Type B pancreatic cell (in vitro differentiated cells): Measurements from ENCODE around the gene SPON1. TPM values are rescaled to one million over a fixed set of nuclear protein-coding genes. Genes with fewer than 3 reads are reported as not detected.

Experiments
- DNase-seq: peaks from one replicate; pipeline ENCODE4 v3.0.0; 2021; ENCODE audit warnings: mixed read lengths; ENCODE audit not compliant: unreplicated experiment; ENCODE audit errors: extremely low spot score
- H3K27ac Mint-ChIP-seq: 2 replicates; pipeline ENCODE4 v1.8.0; 2021; ENCODE audit warnings: mild to moderate bottlenecking, mixed read lengths
- H3K27me3 Mint-ChIP-seq: 2 replicates; pipeline ENCODE4 v1.8.0; 2021; ENCODE audit warnings: mixed read lengths
- H3K36me3 Mint-ChIP-seq: 2 replicates; pipeline ENCODE4 v1.8.0; 2021; ENCODE audit warnings: mixed read lengths
- H3K4me1 Mint-ChIP-seq: one replicate; pipeline ENCODE4 v1.8.0; 2021; ENCODE audit warnings: mixed read lengths; ENCODE audit not compliant: unreplicated experiment
- H3K4me3 Mint-ChIP-seq: 2 replicates; pipeline ENCODE4 v1.8.0; 2021; ENCODE audit warnings: mild to moderate bottlenecking, mixed read lengths
- H3K9me3 Mint-ChIP-seq: 2 replicates; pipeline ENCODE4 v1.8.0; 2021; ENCODE audit warnings: mixed read lengths
- total RNA-seq: library from RNA; stranded (reverse); gene quantifications from 2 replicates; pipeline ENCODE4 v1.2.1, GENCODE V29; 2021; ENCODE audit warnings: low replicate concordance
- TF ChIP-seq, protein P1 (sequence below): fragments of 200-600 bp; sonication (generic); conservative IDR thresholded peaks from 2 replicates; pipeline ENCODE4 v1.5.0; 2021; ENCODE audit warnings: antibody characterized with exemption, mild to moderate bottlenecking

SPON1 gene
- total RNA-seq, 1 donor from 2014 or later: 31.7 TPM

DNA sequence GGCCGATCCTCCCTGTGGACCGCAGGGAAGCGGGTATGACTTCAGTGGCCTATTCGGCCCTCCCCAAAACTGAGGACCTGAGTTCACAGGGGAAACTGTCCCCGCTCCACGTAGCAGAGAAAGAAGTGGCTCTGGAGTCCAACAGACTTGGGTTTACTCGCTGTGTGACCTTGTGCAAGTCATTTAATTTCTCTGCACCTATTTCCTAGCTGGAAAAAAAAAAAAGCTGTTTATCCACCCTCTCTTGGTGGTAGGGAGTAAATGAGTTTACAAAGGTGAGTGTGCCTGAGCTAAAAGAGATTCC lies 2.2 kb downstream of the SPON1 start:
- Mint-ChIP-seq H3K4me3 (peak overlapping the region; percentile 77), H3K36me3 (no peaks in the 10 kb centered on the region), H3K9me3 (no peaks in the 10 kb centered on the region), H3K27ac (no peak overlapping the region), H3K27me3 (peaks cover 91% of the 10 kb centered on the region), H3K4me1 (peaks cover 7% of the 10 kb centered on the region)
- TF ChIP-seq, protein P1, sequence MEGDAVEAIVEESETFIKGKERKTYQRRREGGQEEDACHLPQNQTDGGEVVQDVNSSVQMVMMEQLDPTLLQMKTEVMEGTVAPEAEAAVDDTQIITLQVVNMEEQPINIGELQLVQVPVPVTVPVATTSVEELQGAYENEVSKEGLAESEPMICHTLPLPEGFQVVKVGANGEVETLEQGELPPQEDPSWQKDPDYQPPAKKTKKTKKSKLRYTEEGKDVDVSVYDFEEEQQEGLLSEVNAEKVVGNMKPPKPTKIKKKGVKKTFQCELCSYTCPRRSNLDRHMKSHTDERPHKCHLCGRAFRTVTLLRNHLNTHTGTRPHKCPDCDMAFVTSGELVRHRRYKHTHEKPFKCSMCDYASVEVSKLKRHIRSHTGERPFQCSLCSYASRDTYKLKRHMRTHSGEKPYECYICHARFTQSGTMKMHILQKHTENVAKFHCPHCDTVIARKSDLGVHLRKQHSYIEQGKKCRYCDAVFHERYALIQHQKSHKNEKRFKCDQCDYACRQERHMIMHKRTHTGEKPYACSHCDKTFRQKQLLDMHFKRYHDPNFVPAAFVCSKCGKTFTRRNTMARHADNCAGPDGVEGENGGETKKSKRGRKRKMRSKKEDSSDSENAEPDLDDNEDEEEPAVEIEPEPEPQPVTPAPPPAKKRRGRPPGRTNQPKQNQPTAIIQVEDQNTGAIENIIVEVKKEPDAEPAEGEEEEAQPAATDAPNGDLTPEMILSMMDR: no peak
- DNase-seq: no peak

DNA sequence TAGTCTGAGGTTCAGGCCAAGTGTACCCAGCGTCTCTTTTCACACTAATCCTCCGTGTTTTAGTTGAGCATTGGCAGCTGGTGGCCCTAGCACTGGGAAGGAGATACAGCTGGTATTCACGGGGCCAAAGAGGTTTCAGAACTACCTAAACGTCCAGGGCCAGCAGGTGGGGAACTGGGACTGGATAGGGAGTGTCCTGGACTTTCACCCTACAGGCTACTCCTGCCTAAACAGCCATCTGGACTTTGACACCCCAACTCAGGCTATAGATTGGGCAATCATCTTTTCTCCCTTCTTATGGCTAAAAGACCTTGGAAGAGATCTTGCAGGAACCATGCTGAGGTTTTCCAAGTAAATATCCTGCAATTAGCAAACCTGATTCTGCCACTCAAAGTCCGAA lies 2.8 kb downstream of the SPON1 start:
- no peak for DNase-seq
- H3K27ac Mint-ChIP-seq: peak overlapping the region; percentile 45
- no peaks in the 10 kb centered on the region for H3K36me3 Mint-ChIP-seq
- peaks cover 7% of the 10 kb centered on the region for H3K4me1 Mint-ChIP-seq
- H3K4me3 Mint-ChIP-seq: peak overlapping the region; percentile 77
- no peaks in the 10 kb centered on the region for H3K9me3 Mint-ChIP-seq
- peaks cover 89% of the 10 kb centered on the region for H3K27me3 Mint-ChIP-seq
- TF ChIP-seq, protein P1: no peak

DNA sequence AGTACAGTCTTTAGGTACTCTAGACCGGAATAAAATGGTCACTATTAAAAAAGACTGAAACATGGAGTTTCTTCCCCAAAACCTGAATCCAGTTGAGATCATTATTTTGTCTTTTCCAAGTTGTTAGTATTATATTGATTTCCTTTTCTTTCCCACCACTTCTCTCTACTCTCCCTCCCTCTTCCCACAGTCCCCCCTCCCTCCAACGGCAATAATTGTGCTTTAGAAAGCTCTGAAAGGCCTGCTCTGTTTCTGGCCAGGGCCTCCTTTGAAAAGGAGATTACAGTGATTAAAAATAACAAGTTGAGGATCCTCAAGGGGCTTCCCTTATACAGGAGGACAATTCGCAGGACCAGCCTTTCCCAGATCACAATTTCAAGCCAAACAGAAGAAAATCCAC lies 3.5 kb downstream of the SPON1 start:
- Mint-ChIP-seq H3K9me3 (no peaks in the 10 kb centered on the region), H3K27me3 (peaks cover 89% of the 10 kb centered on the region), H3K27ac (peak overlapping the region; percentile 12), H3K4me1 (peaks cover 7% of the 10 kb centered on the region), H3K4me3 (peak overlapping the region; percentile 74), H3K36me3 (peaks cover 4% of the 10 kb centered on the region)
- DNase-seq: no peak
- TF ChIP-seq, protein P1: no peak

DNA sequence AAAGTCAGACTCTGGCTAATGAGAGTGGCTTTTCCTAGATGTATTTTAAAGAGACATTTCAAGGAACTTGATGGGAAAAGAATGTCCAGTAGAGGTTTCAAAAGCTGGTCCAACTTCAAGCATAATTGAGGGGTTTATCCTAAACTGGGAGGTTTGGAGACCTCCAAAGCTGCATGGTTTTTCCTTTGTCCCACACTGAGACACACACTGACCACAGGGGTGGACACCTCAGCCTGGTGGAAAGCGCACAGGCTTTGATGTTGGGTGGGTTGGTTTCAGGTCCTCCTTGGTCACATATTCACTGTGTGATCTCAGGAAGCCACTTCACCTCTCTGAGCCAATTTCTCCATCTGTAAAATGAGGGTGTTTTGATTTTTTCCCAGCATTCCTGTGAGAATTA lies 4.0 kb downstream of the SPON1 start:
- TF ChIP-seq, protein P1: no peak
- DNase-seq: no peak
- peak overlapping the region; percentile 74 for H3K4me3 Mint-ChIP-seq
- peaks cover 85% of the 10 kb centered on the region for H3K27me3 Mint-ChIP-seq
- no peak overlapping the region for H3K27ac Mint-ChIP-seq
- no peaks in the 10 kb centered on the region for H3K9me3 Mint-ChIP-seq
- H3K36me3 Mint-ChIP-seq: peaks cover 4% of the 10 kb centered on the region
- H3K4me1 Mint-ChIP-seq: peaks cover 7% of the 10 kb centered on the region

DNA sequence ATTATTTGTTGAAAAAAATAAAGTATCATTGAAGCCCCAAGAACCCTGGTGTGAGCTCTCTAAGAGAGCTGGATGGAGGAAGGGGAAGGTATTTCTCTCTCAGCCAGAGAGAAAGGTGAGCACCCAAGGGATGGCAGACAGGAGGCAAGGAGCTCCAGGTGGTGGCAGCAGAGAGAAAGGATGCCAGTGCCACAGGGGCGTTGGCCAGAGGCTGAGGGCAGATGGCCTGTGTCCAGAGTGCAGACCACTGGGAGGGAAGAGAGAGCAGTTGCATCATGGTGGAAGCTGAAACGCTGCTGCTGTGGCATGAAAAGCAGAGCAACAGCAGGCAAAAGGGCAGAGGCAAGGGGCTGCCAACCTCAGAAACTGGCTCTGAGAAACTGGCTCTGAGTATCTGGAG lies 8.5 kb downstream of the SPON1 start:
- TF ChIP-seq, protein P1: no peak
- Mint-ChIP-seq H3K9me3 (no peaks in the 10 kb centered on the region), H3K27me3 (peaks cover 69% of the 10 kb centered on the region), H3K27ac (no peak overlapping the region), H3K36me3 (peaks cover 4% of the 10 kb centered on the region), H3K4me3 (no peak overlapping the region), H3K4me1 (peaks cover 2% of the 10 kb centered on the region)
- DNase-seq: no peak
